ENCODE results near the gene SORBS1. TPM values are rescaled to one million over a fixed set of nuclear protein-coding genes. Genes with fewer than 3 reads are reported as not detected.

SORBS1 gene
- total RNA-seq, 2 experiments from 2014 or later = 0.58 to 0.90 TPM

DNA sequence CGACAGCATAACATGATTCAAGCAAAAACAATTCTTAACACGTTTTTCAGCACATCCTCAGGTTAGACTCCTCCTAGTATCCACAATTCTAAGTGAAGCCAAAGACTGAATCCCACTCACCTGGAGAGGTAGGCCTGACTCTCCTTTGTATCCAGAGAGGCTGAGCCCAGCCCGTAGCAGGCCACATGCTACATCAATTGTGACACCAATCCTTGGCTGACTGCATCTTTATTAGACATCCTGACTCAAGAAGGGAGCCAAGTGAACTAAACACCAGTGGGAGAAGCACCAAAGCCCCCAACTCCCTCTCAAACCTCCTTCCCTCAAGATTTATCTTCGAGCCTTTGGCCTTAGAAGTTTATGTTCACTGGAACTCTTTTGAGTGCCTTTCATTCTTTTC, 144.9 kb downstream of the SORBS1 start:
- no peak for DNase-seq
- POLR2A ChIA-PET = no interaction called here
- Mint-ChIP-seq H3K4me3 (no peak overlapping the region), H3K36me3 (ENCODE audit: low read depth) (no peaks in the 10 kb centered on the region), H3K9me3 (no peaks in the 10 kb centered on the region), H3K27ac (no peak overlapping the region), H3K27me3 (peaks cover 8% of the 10 kb centered on the region), H3K4me1 (no peaks in the 10 kb centered on the region)
- CTCF ChIA-PET = interaction anchor here (1.2 kb wide), 1 partner anchor 14 kb away, joined by 7 read pairs; no protein-coding TSS in a partner anchor

- ChIA-PET POLR2A (no interaction called here), CTCF (interaction anchor here (1.2 kb wide), 1 partner anchor 15 kb away, joined by 7 read pairs; no protein-coding TSS in a partner anchor)
- H3K4me3 Mint-ChIP-seq = no peak overlapping the region
- DNase-seq = no peak
- H3K4me1 Mint-ChIP-seq = no peaks in the 10 kb centered on the region
- H3K9me3 Mint-ChIP-seq = no peaks in the 10 kb centered on the region
- H3K27ac Mint-ChIP-seq = no peak overlapping the region
- H3K36me3 Mint-ChIP-seq (ENCODE audit: low read depth) = no peaks in the 10 kb centered on the region
- H3K27me3 Mint-ChIP-seq = peaks cover 7% of the 10 kb centered on the region
Observed at GRCh38 chr10:95415621-95416031, 145.5 kb downstream of the SORBS1 start.

- Mint-ChIP-seq H3K4me1 (no peaks in the 10 kb centered on the region), H3K27ac (no peak overlapping the region), H3K27me3 (peaks cover 5% of the 10 kb centered on the region), H3K36me3 (ENCODE audit: low read depth) (no peaks in the 10 kb centered on the region), H3K4me3 (no peak overlapping the region), H3K9me3 (no peaks in the 10 kb centered on the region)
- ChIA-PET POLR2A (no interaction called here), CTCF (interaction anchor here (1.2 kb wide), 1 partner anchor 15 kb away, joined by 7 read pairs; no protein-coding TSS in a partner anchor)
- DNase-seq = no peak
Observed at GRCh38 chr10:95414844-95415485, 146.2 kb downstream of the SORBS1 start.

DNA sequence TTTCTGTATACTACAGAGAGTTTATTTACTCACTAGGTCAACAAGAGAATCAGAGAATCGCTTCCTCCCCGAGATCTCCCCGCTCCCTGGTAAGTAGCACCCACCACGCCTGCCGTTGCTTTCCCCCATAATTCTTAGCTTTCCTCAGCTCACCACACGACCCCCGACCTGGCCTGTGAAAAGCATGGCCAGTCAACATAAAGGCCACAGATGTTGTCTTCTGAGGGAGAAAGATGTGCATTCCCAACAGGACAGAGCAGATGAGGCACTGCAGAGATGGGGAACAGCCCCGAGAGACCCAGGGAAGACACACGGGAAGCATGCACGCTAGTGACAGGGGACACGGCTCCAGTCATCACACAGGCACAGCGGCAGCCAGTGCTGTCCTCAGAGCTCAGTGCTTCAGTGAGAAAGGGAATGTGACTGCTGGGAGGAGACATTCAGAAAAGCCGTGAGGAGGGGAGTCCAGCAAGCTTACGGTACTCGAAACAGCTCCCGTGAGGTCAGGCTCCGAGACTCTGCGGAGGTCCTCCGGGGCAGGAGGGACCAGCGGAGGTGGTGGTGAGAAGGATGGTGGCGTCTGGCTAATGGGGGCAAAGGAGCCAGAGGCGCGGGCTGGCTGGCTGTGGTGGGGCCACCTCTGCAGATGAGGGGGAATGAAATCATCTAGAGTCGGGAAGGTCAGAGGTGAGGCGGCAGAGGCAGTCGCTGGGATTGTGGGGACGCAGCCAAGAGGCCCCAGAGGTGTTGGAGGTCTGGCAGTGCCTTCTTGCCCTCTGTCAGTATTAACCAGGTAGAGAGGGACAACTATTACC, 146.9 kb downstream of the SORBS1 start:
- Mint-ChIP-seq H3K27ac (no peak overlapping the region), H3K9me3 (no peaks in the 10 kb centered on the region), H3K27me3 (peaks cover 5% of the 10 kb centered on the region), H3K4me3 (no peak overlapping the region), H3K4me1 (no peaks in the 10 kb centered on the region), H3K36me3 (ENCODE audit: low read depth) (no peaks in the 10 kb centered on the region)
- DNase-seq = no peak
- ChIA-PET CTCF (interaction anchor here (2.8 kb wide), 1 partner anchor 17 kb away, joined by 14 read pairs; no protein-coding TSS in a partner anchor), POLR2A (no interaction called here)

- no peak for DNase-seq
- no peak overlapping the region for H3K4me3 Mint-ChIP-seq
- no peaks in the 10 kb centered on the region for H3K9me3 Mint-ChIP-seq
- H3K27ac Mint-ChIP-seq = no peak overlapping the region
- H3K27me3 Mint-ChIP-seq = peaks cover 5% of the 10 kb centered on the region
- H3K4me1 Mint-ChIP-seq = no peaks in the 10 kb centered on the region
- POLR2A ChIA-PET = no interaction called here
- CTCF ChIA-PET = interaction anchor here (2.8 kb wide), 1 partner anchor 17 kb away, joined by 14 read pairs; no protein-coding TSS in a partner anchor
- no peaks in the 10 kb centered on the region for H3K36me3 Mint-ChIP-seq (ENCODE audit: low read depth)
Observed at GRCh38 chr10:95413588-95413987, 147.6 kb downstream of the SORBS1 start.

- Mint-ChIP-seq H3K4me1 (no peaks in the 10 kb centered on the region), H3K36me3 (ENCODE audit: low read depth) (no peaks in the 10 kb centered on the region), H3K27me3 (peaks cover 5% of the 10 kb centered on the region), H3K4me3 (no peak overlapping the region), H3K9me3 (no peaks in the 10 kb centered on the region), H3K27ac (no peak overlapping the region)
- no peak for DNase-seq
- ChIA-PET CTCF (interaction anchor here (1.2 to 2.8 kb wide), 2 partner anchors 19 to 37 kb away, joined by 4 to 14 read pairs; no protein-coding TSS in a partner anchor), POLR2A (no interaction called here)
Observed at GRCh38 chr10:95411635-95412034, 149.5 kb downstream of the SORBS1 start.

DNA sequence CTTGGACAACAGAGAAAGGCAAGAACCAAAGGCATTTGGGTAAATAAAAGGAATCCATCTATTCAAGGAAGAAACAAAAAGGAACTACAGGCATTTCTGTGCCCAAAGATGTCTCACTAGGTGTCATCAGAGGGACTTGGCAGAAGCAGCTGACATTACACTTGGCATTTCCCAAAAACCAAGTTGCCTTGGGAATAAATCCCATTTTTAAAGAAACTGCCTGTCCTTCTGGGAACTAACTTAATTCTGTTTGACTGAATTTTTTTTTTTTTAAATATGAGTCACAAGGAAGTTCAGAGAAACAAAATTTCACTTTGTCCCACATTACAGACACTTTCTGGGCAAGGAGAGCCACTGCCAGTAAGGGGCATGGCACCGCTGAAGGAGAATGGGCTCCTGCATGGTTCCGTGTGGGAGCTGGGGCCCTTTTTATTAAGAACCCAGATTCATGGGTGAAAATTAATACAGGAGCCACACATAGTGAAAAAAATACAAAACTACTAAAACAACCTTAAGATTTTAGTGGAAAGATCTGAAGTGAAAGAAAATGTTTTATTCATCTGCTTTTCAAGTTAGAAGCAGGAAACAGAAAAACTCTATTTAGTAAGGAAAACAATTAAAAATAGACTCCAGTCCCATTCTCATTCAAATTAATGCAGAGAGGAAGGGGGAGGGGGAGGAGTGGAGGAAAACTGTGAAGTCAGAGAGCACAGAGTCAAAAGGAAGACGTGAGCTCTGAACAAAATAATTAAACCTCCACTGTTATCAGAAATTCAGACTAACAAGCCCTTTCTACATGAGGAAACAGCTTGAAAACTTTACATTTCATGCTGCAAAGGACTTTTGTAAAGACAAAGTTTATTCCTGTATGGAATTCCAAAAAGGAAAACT, 151.9 kb downstream of the SORBS1 start:
- ChIA-PET CTCF (no interaction called here), POLR2A (no interaction called here)
- no peaks in the 10 kb centered on the region for H3K4me1 Mint-ChIP-seq

DNA sequence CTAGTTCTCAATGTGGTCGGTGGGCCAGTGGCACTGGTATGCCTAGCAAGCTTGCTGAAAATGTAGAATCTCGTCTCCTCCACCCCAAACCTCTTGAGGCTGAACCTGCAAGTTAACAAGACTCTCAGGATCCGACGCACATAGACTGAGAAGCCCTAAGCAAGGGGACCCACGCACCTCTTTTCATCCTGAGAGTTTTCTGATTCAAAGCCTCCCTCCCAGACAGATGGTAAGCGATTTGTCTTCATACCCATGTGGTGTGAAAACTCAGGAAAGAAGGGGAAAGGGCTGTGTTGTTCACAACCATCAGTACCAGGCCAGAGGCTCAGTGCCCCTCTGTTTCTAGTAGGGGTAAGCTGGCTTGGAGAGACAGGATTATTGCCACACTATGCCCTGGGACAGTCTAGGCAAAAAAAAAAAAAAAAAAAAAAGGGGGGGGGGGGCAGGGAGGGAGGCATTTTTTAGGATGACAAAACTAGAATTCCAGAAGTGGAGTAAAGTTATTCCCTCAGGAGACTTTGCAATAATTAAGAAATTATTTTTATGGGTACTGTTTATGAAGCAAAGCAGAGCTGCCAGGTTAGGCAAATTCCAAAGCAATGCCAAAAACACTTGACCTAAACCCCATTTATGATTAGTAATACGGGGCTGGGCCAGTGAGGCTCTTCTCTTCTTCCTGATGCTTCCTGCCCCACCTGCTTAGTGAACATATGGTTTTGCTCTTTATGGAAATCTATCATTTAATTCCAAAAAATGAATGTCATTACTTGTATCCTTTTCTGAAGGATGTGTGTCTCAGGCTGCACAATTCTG, 152.8 kb downstream of the SORBS1 start:
- ChIA-PET CTCF (interaction anchor here (0.7 kb wide), 1 partner anchor 20 kb away, joined by 3 read pairs; no protein-coding TSS in a partner anchor), POLR2A (no interaction called here)
- Mint-ChIP-seq H3K27ac (no peak overlapping the region), H3K4me1 (no peaks in the 10 kb centered on the region), H3K27me3 (peaks cover 5% of the 10 kb centered on the region), H3K9me3 (no peaks in the 10 kb centered on the region), H3K4me3 (no peak overlapping the region), H3K36me3 (ENCODE audit: low read depth) (no peaks in the 10 kb centered on the region)
- DNase-seq = no peak

More for the DNA sequence above, 151.9 kb downstream of the SORBS1 start:
- no peaks in the 10 kb centered on the region for H3K9me3 Mint-ChIP-seq
- no peak overlapping the region for H3K4me3 Mint-ChIP-seq
- no peak for DNase-seq
- H3K27me3 Mint-ChIP-seq = peaks cover 5% of the 10 kb centered on the region
- H3K27ac Mint-ChIP-seq = no peak overlapping the region
- H3K36me3 Mint-ChIP-seq (ENCODE audit: low read depth) = no peaks in the 10 kb centered on the region

GRCh38 chr10:95407546-95407945, 153.6 kb downstream of the SORBS1 start:
- H3K27ac Mint-ChIP-seq = no peak overlapping the region
- ChIA-PET POLR2A (no interaction called here), CTCF (interaction anchor here (0.7 kb wide), 1 partner anchor 21 kb away, joined by 3 read pairs; no protein-coding TSS in a partner anchor)
- H3K27me3 Mint-ChIP-seq = peaks cover 5% of the 10 kb centered on the region
- no peak overlapping the region for H3K4me3 Mint-ChIP-seq
- no peaks in the 10 kb centered on the region for H3K36me3 Mint-ChIP-seq (ENCODE audit: low read depth)
- no peaks in the 10 kb centered on the region for H3K9me3 Mint-ChIP-seq
- H3K4me1 Mint-ChIP-seq = no peaks in the 10 kb centered on the region
- no peak for DNase-seq

GRCh38 chr10:95406651-95407280, 154.4 kb downstream of the SORBS1 start:
- no peaks in the 10 kb centered on the region for H3K36me3 Mint-ChIP-seq (ENCODE audit: low read depth)
- ChIA-PET CTCF (interaction anchor here (1.4 to 1.6 kb wide), 2 partner anchors 24 to 39 kb away, joined by 3 to 4 read pairs; no protein-coding TSS in a partner anchor), POLR2A (no interaction called here)
- H3K4me1 Mint-ChIP-seq = no peaks in the 10 kb centered on the region
- no peak overlapping the region for H3K27ac Mint-ChIP-seq
- no peak overlapping the region for H3K4me3 Mint-ChIP-seq
- no peaks in the 10 kb centered on the region for H3K9me3 Mint-ChIP-seq
- DNase-seq = no peak
- H3K27me3 Mint-ChIP-seq = peaks cover 1% of the 10 kb centered on the region

DNA sequence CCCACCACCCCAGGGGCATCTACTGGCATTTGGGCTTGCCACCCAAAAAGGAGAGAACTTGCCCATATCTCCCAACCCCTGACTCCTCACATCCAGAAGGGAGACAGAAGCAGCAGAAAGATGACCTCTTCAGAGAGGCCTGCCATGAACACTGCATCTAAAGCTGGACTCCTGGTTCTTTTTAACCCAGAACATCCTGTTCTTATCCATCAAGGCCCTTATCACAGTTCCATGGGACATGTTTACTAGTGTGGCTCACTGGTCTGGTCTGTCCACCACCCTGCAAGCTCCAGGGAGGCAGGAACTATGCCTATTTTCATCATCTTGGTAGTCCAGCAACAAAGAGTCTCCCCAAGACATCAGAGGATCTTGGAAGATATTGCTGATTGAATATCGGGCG, 155.5 kb downstream of the SORBS1 start:
- H3K36me3 Mint-ChIP-seq (ENCODE audit: low read depth) = no peaks in the 10 kb centered on the region

DNA sequence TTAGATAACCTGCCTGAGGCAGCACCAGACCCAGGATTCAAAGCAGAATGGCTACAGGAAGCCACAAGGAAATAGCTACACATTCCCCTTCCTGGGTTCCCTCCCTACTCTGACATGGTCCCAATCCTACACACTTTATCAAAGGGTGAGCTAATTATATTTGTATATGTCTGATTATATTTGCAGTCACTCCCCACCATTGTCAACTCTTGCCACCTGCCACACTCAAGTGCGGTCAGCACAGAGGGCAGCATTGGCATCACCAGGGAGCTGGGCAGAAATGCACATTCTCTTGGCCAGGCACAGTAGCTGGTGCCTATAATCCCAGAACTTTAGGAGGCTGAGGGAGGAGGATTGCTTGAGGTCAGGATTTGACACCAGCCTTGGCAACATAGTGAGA, 156.3 kb downstream of the SORBS1 start:
- ChIA-PET POLR2A (no interaction called here), CTCF (interaction anchor here (0.6 to 1.6 kb wide), 3 partner anchors 26 to 74 kb away, joined by 3 to 4 read pairs (median 4); no protein-coding TSS in a partner anchor)
- Mint-ChIP-seq H3K27ac (no peak overlapping the region), H3K36me3 (ENCODE audit: low read depth) (no peaks in the 10 kb centered on the region), H3K4me3 (no peak overlapping the region), H3K4me1 (no peaks in the 10 kb centered on the region), H3K27me3 (no peaks in the 10 kb centered on the region), H3K9me3 (no peaks in the 10 kb centered on the region)
- no peak for DNase-seq

More for the DNA sequence above, 155.5 kb downstream of the SORBS1 start:
- ChIA-PET POLR2A (no interaction called here), CTCF (interaction anchor here (0.6 to 1.6 kb wide), 3 partner anchors 25 to 73 kb away, joined by 3 to 4 read pairs (median 3); no protein-coding TSS in a partner anchor)
- Mint-ChIP-seq H3K4me1 (no peaks in the 10 kb centered on the region), H3K9me3 (no peaks in the 10 kb centered on the region), H3K4me3 (no peak overlapping the region), H3K27me3 (peaks cover 1% of the 10 kb centered on the region), H3K27ac (no peak overlapping the region)
- no peak for DNase-seq

All from activated CD4-positive, alpha-beta memory T cell treated with anti-CD3 and anti-CD28 coated beads, Interleukin-2, amount 10 ng/mL, durations not matched to agents 7 days and 5 days (primary cell).